Activated T-cell treated with anti-CD3 and anti-CD28 coated beads for 24 hours (primary cell): ENCODE data around the gene CXorf66.
"Not testable (repeated sequence)": the region's sequence is repeated elsewhere in the genome, so short reads cannot be mapped to it uniquely, and the experiment has no call there.

Experiments
- DNase-seq: peaks from one replicate; pipeline ENCODE4 v3.0.0-alpha.2; 2020; ENCODE audit warnings: low read depth

Gene CXorf66

GRCh38 chrX:139929876-139930275 is 35.4 kb downstream of the CXorf66 start:
- DNase-seq: no peak

GRCh38 chrX:139924696-139925095 is 40.6 kb downstream of the CXorf66 start:
- DNase-seq: no peak

GRCh38 chrX:139924069-139924695 is 41.1 kb downstream of the CXorf66 start:
- DNase-seq: no peak

- DNase-seq: not testable (repeated sequence)
Measured at GRCh38 chrX:139921142-139921541, 44.2 kb downstream of the CXorf66 start.

- DNase-seq: no peak
Measured at GRCh38 chrX:139920316-139920715, 45.0 kb downstream of the CXorf66 start.

- DNase-seq: no peak
Measured at GRCh38 chrX:139914421-139914820, 50.9 kb downstream of the CXorf66 start.

GRCh38 chrX:139909712-139910111 is 55.6 kb downstream of the CXorf66 start:
- no peak for DNase-seq

GRCh38 chrX:139907078-139907477 is 58.2 kb downstream of the CXorf66 start:
- DNase-seq: no peak

GRCh38 chrX:139905743-139906142 is 59.6 kb downstream of the CXorf66 start:
- no peak for DNase-seq
